Activated CD8-positive, alpha-beta T cell treated with anti-CD3 and anti-CD28 coated beads for 36 hours (primary cell): ENCODE results near the gene HMX1. TPM values are rescaled to one million over a fixed set of nuclear protein-coding genes. Genes with fewer than 3 reads are reported as not detected.

Experiments
- ATAC-seq: fragments of 200-7000 bp; cut with Tn5 transposase; one replicate; pipeline ENCODE4 v1.10.0; 2021; ENCODE audit warnings: mild to moderate bottlenecking, moderate library complexity
- CTCF ChIA-PET: fragments of 350-600 bp; sonication (Branson Sonifier 250); formaldehyde crosslinking; loops from one replicate; lab custom pipeline; 2021; ENCODE audit warnings: antibody characterized with exemption; lab: Charles Lee
- POLR2A ChIA-PET: fragments of 350-600 bp; sonication (Branson Sonifier 250); formaldehyde crosslinking; loops from one replicate; lab custom pipeline; 2021; ENCODE audit warnings: antibody characterized with exemption; lab: Charles Lee
- DNase-seq: peaks from one replicate; pipeline ENCODE4 v3.0.0-alpha.2; 2020
- H3K27ac Mint-ChIP-seq: one replicate; pipeline ENCODE4 v1.8.0; 2021; ENCODE audit warnings: mild to moderate bottlenecking, mixed read lengths
- H3K27me3 Mint-ChIP-seq: one replicate; pipeline ENCODE4 v1.8.0; 2021; ENCODE audit warnings: mixed read lengths
- H3K36me3 Mint-ChIP-seq: one replicate; pipeline ENCODE4 v1.8.0; 2021; ENCODE audit warnings: low read depth, mixed read lengths
- H3K4me1 Mint-ChIP-seq: one replicate; pipeline ENCODE4 v1.8.0; 2021; ENCODE audit warnings: low read depth, mixed read lengths
- H3K4me3 Mint-ChIP-seq: one replicate; pipeline ENCODE4 v1.8.0; 2021; ENCODE audit warnings: mild to moderate bottlenecking, moderate library complexity, mixed read lengths
- H3K9me3 Mint-ChIP-seq: one replicate; pipeline ENCODE4 v1.8.0; 2021; ENCODE audit warnings: mixed read lengths
- intact Hi-C: fragments of 100-400 bp; cut with micrococcal nuclease; formaldehyde crosslinking; loops from one replicate; pipeline ENCODE4 v1.10.0; 2022
- total RNA-seq, 2 experiments: library from RNA; stranded (reverse); gene quantifications; one replicate each; pipeline ENCODE4 v1.2.3, GENCODE V29; 2021
- TF ChIP-seq, protein P1 (sequence below): fragments of 200-600 bp; IDR thresholded peaks from one replicate; pipeline ENCODE4 v1.8.0; 2022; ENCODE audit warnings: antibody characterized with exemption, mild to moderate bottlenecking

HMX1 gene
- total RNA-seq: not detected

DNA sequence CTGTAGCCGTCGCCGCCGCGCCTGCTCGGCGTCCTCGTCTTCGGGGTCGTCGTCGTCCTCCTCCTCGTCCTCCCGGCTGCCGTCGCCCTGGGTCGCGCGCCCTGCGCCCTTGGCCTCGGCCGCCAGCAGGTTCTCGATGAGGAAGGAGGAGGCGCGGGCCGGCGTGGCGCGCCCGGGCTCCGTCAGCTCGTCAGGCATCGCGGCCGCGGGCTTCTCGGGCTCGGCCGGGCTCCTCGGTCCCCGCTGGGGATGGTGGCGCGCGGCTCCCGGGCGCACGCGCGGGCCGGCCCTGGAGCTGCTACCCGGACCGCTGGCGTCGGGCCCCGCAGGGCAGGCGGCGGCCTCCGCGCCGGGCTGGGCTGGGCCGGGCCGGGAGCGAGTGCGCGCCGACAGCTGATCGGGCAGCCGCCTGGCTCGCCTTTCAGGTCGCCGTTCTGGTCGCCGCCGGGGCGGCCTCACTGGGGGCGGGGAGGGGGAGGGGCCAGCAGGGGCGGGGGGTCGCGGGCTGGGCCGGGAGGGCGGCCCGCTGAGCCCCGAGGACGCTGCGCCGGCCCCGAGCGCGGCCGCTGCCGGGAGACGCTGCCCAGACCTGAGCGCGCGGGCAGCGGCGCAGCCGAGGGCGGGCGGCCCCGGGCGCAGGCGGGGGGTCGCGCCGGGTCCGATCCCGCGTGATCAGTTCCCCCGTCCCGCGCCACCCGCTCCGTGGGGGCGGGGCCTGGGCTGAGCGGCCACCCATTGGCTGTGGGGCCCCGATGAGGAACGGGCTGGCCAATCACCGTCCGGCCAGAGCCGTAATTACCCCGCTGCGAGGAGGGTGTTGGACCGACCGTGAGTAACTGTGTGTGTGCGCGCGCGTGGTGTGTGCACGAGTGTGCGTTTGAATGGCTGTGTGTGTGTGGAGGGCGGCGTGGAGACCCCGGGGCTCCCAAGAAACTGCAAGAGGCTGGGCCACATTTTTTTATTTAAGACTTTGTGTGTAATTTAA is at the start of gene HMX1:
Gene HMX1 (minus strand): TSS at position 423 of the 985 bp plus-strand sequence. CDS start 225 bp downstream, at position 198.
- TF ChIP-seq, protein P1, sequence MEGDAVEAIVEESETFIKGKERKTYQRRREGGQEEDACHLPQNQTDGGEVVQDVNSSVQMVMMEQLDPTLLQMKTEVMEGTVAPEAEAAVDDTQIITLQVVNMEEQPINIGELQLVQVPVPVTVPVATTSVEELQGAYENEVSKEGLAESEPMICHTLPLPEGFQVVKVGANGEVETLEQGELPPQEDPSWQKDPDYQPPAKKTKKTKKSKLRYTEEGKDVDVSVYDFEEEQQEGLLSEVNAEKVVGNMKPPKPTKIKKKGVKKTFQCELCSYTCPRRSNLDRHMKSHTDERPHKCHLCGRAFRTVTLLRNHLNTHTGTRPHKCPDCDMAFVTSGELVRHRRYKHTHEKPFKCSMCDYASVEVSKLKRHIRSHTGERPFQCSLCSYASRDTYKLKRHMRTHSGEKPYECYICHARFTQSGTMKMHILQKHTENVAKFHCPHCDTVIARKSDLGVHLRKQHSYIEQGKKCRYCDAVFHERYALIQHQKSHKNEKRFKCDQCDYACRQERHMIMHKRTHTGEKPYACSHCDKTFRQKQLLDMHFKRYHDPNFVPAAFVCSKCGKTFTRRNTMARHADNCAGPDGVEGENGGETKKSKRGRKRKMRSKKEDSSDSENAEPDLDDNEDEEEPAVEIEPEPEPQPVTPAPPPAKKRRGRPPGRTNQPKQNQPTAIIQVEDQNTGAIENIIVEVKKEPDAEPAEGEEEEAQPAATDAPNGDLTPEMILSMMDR: no peak
- DNase-seq: no peak
- no peaks in the 10 kb centered on the region for H3K36me3 Mint-ChIP-seq
- ChIA-PET POLR2A (no interaction called here), CTCF (no interaction called here)
- intact Hi-C loops: no loop called here
- peaks cover 1% of the 10 kb centered on the region for H3K9me3 Mint-ChIP-seq
- H3K27ac Mint-ChIP-seq: no peak within 1 kb of the TSS
- H3K27me3 Mint-ChIP-seq: peaks cover 73% of the 10 kb centered on the region
- no peak for ATAC-seq
- H3K4me3 Mint-ChIP-seq: no peak within 1 kb of the TSS
- peaks cover 4% of the 10 kb centered on the region for H3K4me1 Mint-ChIP-seq

GRCh38 chr4:8920969-8921368 is 49.3 kb upstream of the HMX1 start:
- DNase-seq: no peak
- POLR2A ChIA-PET: no interaction called here

GRCh38 chr4:8920289-8920965 is 48.8 kb upstream of the HMX1 start:
- no peak for DNase-seq
- CTCF ChIA-PET: interaction anchor here (1.1 kb wide), 1 partner anchor 9 kb away, joined by 3 read pairs; no protein-coding TSS in a partner anchor
- H3K27me3 Mint-ChIP-seq: peaks cover 5% of the 10 kb centered on the region
- H3K27ac Mint-ChIP-seq: no peak overlapping the region
- TF ChIP-seq, protein P1: no peak
- POLR2A ChIA-PET: no interaction called here
- intact Hi-C loops: no loop called here
- H3K9me3 Mint-ChIP-seq: peaks cover 14% of the 10 kb centered on the region
- no peaks in the 10 kb centered on the region for H3K4me1 Mint-ChIP-seq
- no peaks in the 10 kb centered on the region for H3K36me3 Mint-ChIP-seq
- H3K4me3 Mint-ChIP-seq: no peak overlapping the region
- ATAC-seq: no peak

More at GRCh38 chr4:8920969-8921368, 49.3 kb upstream of the HMX1 start:
- CTCF ChIA-PET: interaction anchor here (1.1 kb wide), 1 partner anchor 8 kb away, joined by 3 read pairs; no protein-coding TSS in a partner anchor
- intact Hi-C loops: no loop called here
- Mint-ChIP-seq H3K4me1 (no peaks in the 10 kb centered on the region), H3K4me3 (no peak overlapping the region), H3K9me3 (peaks cover 14% of the 10 kb centered on the region), H3K36me3 (no peaks in the 10 kb centered on the region), H3K27ac (no peak overlapping the region), H3K27me3 (peaks cover 5% of the 10 kb centered on the region)
- no peak for ATAC-seq
- TF ChIP-seq, protein P1: no peak

DNA sequence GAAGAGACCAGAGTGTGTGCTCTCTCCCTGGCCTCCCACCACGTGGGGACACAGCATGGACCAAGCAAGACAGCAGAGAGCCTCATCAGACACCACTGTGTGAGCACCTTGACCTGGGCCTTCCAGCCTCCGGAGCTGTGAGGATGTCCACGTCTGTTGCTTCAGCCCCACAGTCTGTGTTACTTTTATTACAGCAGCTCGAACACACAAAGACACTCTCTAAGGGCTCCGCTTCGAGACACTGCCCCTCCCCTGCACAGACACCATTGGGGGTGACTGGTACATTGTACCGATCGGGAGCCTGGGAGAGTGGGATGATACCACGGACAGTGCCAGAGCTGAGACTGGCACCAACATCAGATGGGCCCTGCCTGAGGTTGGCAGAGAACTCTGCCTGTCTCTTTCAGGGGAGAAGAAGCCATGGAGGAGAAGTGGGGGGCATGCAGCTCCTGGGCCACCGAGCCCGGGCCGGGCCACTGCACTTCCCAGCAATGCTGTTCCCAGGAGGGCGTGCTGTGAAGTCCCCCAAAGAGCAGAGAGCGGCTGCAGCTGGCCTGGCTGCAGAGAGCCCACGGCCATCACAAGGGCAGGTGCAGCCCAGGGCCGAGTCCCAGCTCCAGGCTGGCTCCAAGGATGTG is 48.1 kb upstream of the HMX1 start:
- peaks cover 12% of the 10 kb centered on the region for H3K9me3 Mint-ChIP-seq
- no peak overlapping the region for H3K4me3 Mint-ChIP-seq
- ChIA-PET POLR2A (no interaction called here), CTCF (interaction anchor here (1.1 kb wide), 1 partner anchor 10 kb away, joined by 3 read pairs; no protein-coding TSS in a partner anchor)
- DNase-seq: no peak
- no peak for ATAC-seq
- intact Hi-C loops: loop anchor here (10.0 kb wide), 2 partner anchors 235 to 315 kb away; no protein-coding TSS in a partner anchor
- H3K27me3 Mint-ChIP-seq: peaks cover 4% of the 10 kb centered on the region
- H3K27ac Mint-ChIP-seq: no peak overlapping the region
- no peaks in the 10 kb centered on the region for H3K4me1 Mint-ChIP-seq
- TF ChIP-seq, protein P1: no peak
- no peaks in the 10 kb centered on the region for H3K36me3 Mint-ChIP-seq
